ENCODE results near the gene PPFIBP1.

- TF ChIP-seq EZH2 (IDR thresholded peaks at IDR 0.05; ENCODE audit: low read length): no peak
- TF ChIP-seq, protein P1, sequence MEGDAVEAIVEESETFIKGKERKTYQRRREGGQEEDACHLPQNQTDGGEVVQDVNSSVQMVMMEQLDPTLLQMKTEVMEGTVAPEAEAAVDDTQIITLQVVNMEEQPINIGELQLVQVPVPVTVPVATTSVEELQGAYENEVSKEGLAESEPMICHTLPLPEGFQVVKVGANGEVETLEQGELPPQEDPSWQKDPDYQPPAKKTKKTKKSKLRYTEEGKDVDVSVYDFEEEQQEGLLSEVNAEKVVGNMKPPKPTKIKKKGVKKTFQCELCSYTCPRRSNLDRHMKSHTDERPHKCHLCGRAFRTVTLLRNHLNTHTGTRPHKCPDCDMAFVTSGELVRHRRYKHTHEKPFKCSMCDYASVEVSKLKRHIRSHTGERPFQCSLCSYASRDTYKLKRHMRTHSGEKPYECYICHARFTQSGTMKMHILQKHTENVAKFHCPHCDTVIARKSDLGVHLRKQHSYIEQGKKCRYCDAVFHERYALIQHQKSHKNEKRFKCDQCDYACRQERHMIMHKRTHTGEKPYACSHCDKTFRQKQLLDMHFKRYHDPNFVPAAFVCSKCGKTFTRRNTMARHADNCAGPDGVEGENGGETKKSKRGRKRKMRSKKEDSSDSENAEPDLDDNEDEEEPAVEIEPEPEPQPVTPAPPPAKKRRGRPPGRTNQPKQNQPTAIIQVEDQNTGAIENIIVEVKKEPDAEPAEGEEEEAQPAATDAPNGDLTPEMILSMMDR (optimal IDR thresholded peaks at IDR 0.05 in 1 of 3, IDR thresholded peaks at IDR 0.05 in 1 of 3, conservative IDR thresholded peaks at IDR 0.05 in 1 of 3; ENCODE audit: extremely low read depth in 1 of 3, insufficient read depth in 2 of 3, low read length in 3 of 3): no peak
Observed at GRCh38 chr12:27524839-27525753, 1.1 kb downstream of the PPFIBP1 start.
